OCI-LY7 (cell line): Measurements from ENCODE around the gene ZDHHC14. TPM values are rescaled to one million over a fixed set of nuclear protein-coding genes. Genes with fewer than 3 reads are reported as not detected.

ENCODE experiments used
- BruUV-seq: library from RNA; stranded (reverse); fragments of 400-500 nt; replicated peaks from 2 replicates; lab custom pipeline; 2021; lab: Mats Ljungman, UMichigan
- CTCF ChIA-PET: fragments of 300-600 bp; sonication (Branson Sonifier 250); formaldehyde crosslinking; loops from one replicate; lab custom pipeline; 2022; ENCODE audit warnings: antibody characterized with exemption; ENCODE audit not compliant: unreplicated experiment; lab: Charles Lee
- POLR2A ChIA-PET: fragments of 300-600 bp; sonication (Branson Sonifier 250); formaldehyde crosslinking; loops from one replicate; lab custom pipeline; 2022; ENCODE audit warnings: antibody characterized with exemption; lab: Charles Lee
- DNase-seq: peaks from one replicate; pipeline ENCODE4 v3.0.0-alpha.2; 2015; ENCODE audit warnings: low spot score
- H2AFZ ChIP-seq: fragments of 200-600 bp; sonication (generic), shearing (Covaris generic); 2 replicates; pipeline ENCODE4 v1.6.1; 2014; ENCODE audit warnings: mild to moderate bottlenecking, antibody characterized with exemption, low read length, moderate library complexity
- H3K27ac ChIP-seq: fragments of 200-600 bp; sonication (generic); 2 replicates; pipeline ENCODE4 v1.5.1; 2014; ENCODE audit warnings: mixed run types, low read depth, mild to moderate bottlenecking, moderate library complexity, low read length, inconsistent platforms; ENCODE audit not compliant: poor library complexity, severe bottlenecking
- H3K36me3 ChIP-seq: fragments of 200-600 bp; sonication (generic); 2 replicates; pipeline ENCODE4 v1.6.1; 2014; ENCODE audit warnings: mild to moderate bottlenecking, antibody characterized with exemption, low read length, moderate library complexity, mixed read lengths; ENCODE audit not compliant: insufficient read depth
- H3K4me1 ChIP-seq: fragments of 200-600 bp; sonication (generic); 2 replicates; pipeline ENCODE4 v1.5.1; 2014; ENCODE audit warnings: mild to moderate bottlenecking, low read length; ENCODE audit not compliant: insufficient read depth, poor library complexity, severe bottlenecking
- H3K4me2 ChIP-seq: fragments of 200-600 bp; sonication (generic); 2 replicates; pipeline ENCODE4 v1.6.1; 2014; ENCODE audit warnings: mild to moderate bottlenecking, low read length
- H3K4me3 ChIP-seq: fragments of 200-600 bp; sonication (generic); 2 replicates; pipeline ENCODE4 v1.5.1; 2014; ENCODE audit warnings: mild to moderate bottlenecking, low read depth, low read length; ENCODE audit not compliant: poor library complexity, severe bottlenecking
- H3K79me2 ChIP-seq: fragments of 200-600 bp; sonication (generic); 2 replicates; pipeline ENCODE4 v1.6.1; 2016; ENCODE audit warnings: low read depth, mild to moderate bottlenecking, low read length, moderate library complexity, mixed read lengths; ENCODE audit not compliant: insufficient read depth
- H3K9me2 ChIP-seq: fragments of 200-600 bp; sonication (generic); 2 replicates; pipeline ENCODE4 v1.6.1; 2016; ENCODE audit warnings: mild to moderate bottlenecking, low read length, mixed read lengths; ENCODE audit not compliant: insufficient read depth
- H3K9me3 ChIP-seq: fragments of 200-600 bp; sonication (generic); 2 replicates; pipeline ENCODE4 v1.6.1; 2014; ENCODE audit warnings: mild to moderate bottlenecking, mixed run types, low read length, mixed read lengths
- H4K20me1 ChIP-seq: fragments of 200-600 bp; sonication (generic); 2 replicates; pipeline ENCODE4 v1.6.1; 2014; ENCODE audit warnings: mild to moderate bottlenecking, antibody characterized with exemption, low read length, moderate library complexity, mixed read lengths; ENCODE audit not compliant: insufficient read depth
- CTCF ChIP-seq: fragments of 200-600 bp; sonication (generic); conservative IDR thresholded peaks from 2 replicates; pipeline ENCODE4 v1.5.1; 2014; ENCODE audit warnings: mild to moderate bottlenecking, antibody characterized with exemption, low read length, moderate library complexity, mixed read lengths
- EZH2phosphoT487 ChIP-seq: fragments of 200-600 bp; sonication (generic); IDR thresholded peaks from 2 replicates; pipeline ENCODE4 v1.6.1; 2018; ENCODE audit warnings: low read depth, borderline replicate concordance, mild to moderate bottlenecking, mixed run types, antibody characterized with exemption, low read length, moderate library complexity, mixed read lengths
- intact Hi-C: fragments of 100-400 bp; cut with micrococcal nuclease; formaldehyde crosslinking; loops from one replicate; pipeline ENCODE4 v1.10.0; 2022; ENCODE audit not compliant: unreplicated experiment
- total RNA-seq, 2 experiments: library from RNA; depleted of rRNA in 1 of 2; stranded (reverse); fragments of >200 nt in 1 of 2; shearing (Covaris generic) in 1 of 2; gene quantifications; 2 replicates each; pipeline ENCODE4 v1.2.3, GENCODE V29; 2014 to 2022

The ZDHHC14 gene
- total RNA-seq, 2 experiments from 2014 or later, result 0.69 to 3.0 TPM

- Histone ChIP-seq H2AFZ (no peak overlapping the region), H3K4me3 (no peak overlapping the region), H3K9me2 (no peaks in the 10 kb centered on the region), H3K27ac (no peak overlapping the region), H3K36me3 (no peaks in the 10 kb centered on the region), H3K4me1 (no peaks in the 10 kb centered on the region), H3K79me2 (no peaks in the 10 kb centered on the region), H4K20me1 (no peaks in the 10 kb centered on the region), H3K4me2 (no peak overlapping the region), H3K9me3 (no peaks in the 10 kb centered on the region)
- CTCF ChIA-PET, result no interaction called here
- no peak for DNase-seq
- POLR2A ChIA-PET, result no interaction called here
- TF ChIP-seq EZH2phosphoT487, result no peak
- TF ChIP-seq CTCF, result no peak
- BruUV-seq, result no TSS peak
- intact Hi-C loops, result loop anchor here (2.0 to 5.0 kb wide), 3 partner anchors 62 to 287 kb away; partner anchors contain the start of gene ZDHHC14
These were observed 288.3 kb downstream of the ZDHHC14 start for GRCh38 chr6:157669323-157669722.

- Histone ChIP-seq H3K9me3 (no peaks in the 10 kb centered on the region), H3K27ac (no peak overlapping the region), H3K36me3 (no peaks in the 10 kb centered on the region), H3K4me2 (no peak overlapping the region), H3K79me2 (no peaks in the 10 kb centered on the region), H3K4me3 (no peak overlapping the region), H4K20me1 (no peaks in the 10 kb centered on the region), H2AFZ (no peak overlapping the region), H3K4me1 (no peaks in the 10 kb centered on the region), H3K9me2 (no peaks in the 10 kb centered on the region)
- no peak for DNase-seq
- TF ChIP-seq CTCF (no peak), EZH2phosphoT487 (no peak)
- no TSS peak for BruUV-seq
- ChIA-PET POLR2A (no interaction called here), CTCF (no interaction called here)
- intact Hi-C loops, result loop anchor here (2.0 to 5.0 kb wide), 3 partner anchors 62 to 287 kb away; partner anchors contain the start of gene ZDHHC14
These were observed 288.8 kb downstream of the ZDHHC14 start for GRCh38 chr6:157669747-157670216.

- Histone ChIP-seq H4K20me1 (no peaks in the 10 kb centered on the region), H3K4me1 (no peaks in the 10 kb centered on the region), H3K79me2 (no peaks in the 10 kb centered on the region), H3K9me3 (no peaks in the 10 kb centered on the region), H3K9me2 (no peaks in the 10 kb centered on the region), H3K36me3 (no peaks in the 10 kb centered on the region), H3K4me3 (no peak overlapping the region), H2AFZ (no peak overlapping the region), H3K27ac (no peak overlapping the region), H3K4me2 (no peak overlapping the region)
- ChIA-PET CTCF (no interaction called here), POLR2A (interaction anchor here (0.6 kb wide), 3 partner anchors 142 to 660 kb away, joined by 3 read pairs; no protein-coding TSS in a partner anchor)
- intact Hi-C loops, result no loop called here
- DNase-seq, result peak; percentile 7
- no TSS peak for BruUV-seq
- TF ChIP-seq CTCF (no peak), EZH2phosphoT487 (no peak)
These were observed 289.6 kb downstream of the ZDHHC14 start for GRCh38 chr6:157670466-157671186.
